Skeletal muscle tissue (tissue), 4 donors: ENCODE data around the gene RPS18. TPM values are rescaled to one million over a fixed set of nuclear protein-coding genes. Genes with fewer than 3 reads are reported as not detected.
"Not testable (repeated sequence)": the region's sequence is repeated elsewhere in the genome, so short reads cannot be mapped to it uniquely, and the experiment has no call there.

Source experiments
- H3K27ac ChIP-seq: one replicate; pipeline ENCODE4 v1.7.0; 2013; ENCODE audit warnings: mild to moderate bottlenecking, low read depth, low read length, inconsistent platforms
- H3K27me3 ChIP-seq, 3 donors: one replicate each; pipeline ENCODE4 v1.7.0; 2013; ENCODE audit warnings: low read length in 3 of 3; ENCODE audit not compliant: control insufficient read depth in 3 of 3, insufficient read depth in 3 of 3
- H3K36me3 ChIP-seq, 3 donors: one replicate each; pipeline ENCODE4 v1.7.0; 2013; ENCODE audit warnings: low read length in 3 of 3; ENCODE audit not compliant: control insufficient read depth in 3 of 3, insufficient read depth in 3 of 3
- H3K4me1 ChIP-seq, 3 donors: one replicate each; pipeline ENCODE4 v1.7.0; 2013; ENCODE audit warnings: low read length in 3 of 3, mild to moderate bottlenecking in 3 of 3; ENCODE audit not compliant: control insufficient read depth in 3 of 3, insufficient read depth in 3 of 3
- H3K4me3 ChIP-seq, 3 donors: one replicate each; pipeline ENCODE4 v1.7.0; 2013; ENCODE audit warnings: low read length in 3 of 3
- H3K9ac ChIP-seq, 3 donors: one replicate each; pipeline ENCODE4 v1.7.0; 2013; ENCODE audit warnings: low read length in 3 of 3, mild to moderate bottlenecking in 3 of 3, moderate library complexity in 2 of 3, low read depth in 1 of 3
- H3K9me3 ChIP-seq, 3 donors: one replicate each; pipeline ENCODE4 v1.7.0; 2013; ENCODE audit warnings: low read length in 3 of 3; ENCODE audit not compliant: control insufficient read depth in 3 of 3
- total RNA-seq: library from RNA; depleted of rRNA; stranded (reverse); fragments of >200 nt; gene quantifications from one replicate; pipeline ENCODE4 v1.2.3, GENCODE V29; 2014
- donor health status: Osteomylitis.

Gene RPS18
- total RNA-seq, 1 donor from 2014 or later = 8,222 TPM

DNA sequence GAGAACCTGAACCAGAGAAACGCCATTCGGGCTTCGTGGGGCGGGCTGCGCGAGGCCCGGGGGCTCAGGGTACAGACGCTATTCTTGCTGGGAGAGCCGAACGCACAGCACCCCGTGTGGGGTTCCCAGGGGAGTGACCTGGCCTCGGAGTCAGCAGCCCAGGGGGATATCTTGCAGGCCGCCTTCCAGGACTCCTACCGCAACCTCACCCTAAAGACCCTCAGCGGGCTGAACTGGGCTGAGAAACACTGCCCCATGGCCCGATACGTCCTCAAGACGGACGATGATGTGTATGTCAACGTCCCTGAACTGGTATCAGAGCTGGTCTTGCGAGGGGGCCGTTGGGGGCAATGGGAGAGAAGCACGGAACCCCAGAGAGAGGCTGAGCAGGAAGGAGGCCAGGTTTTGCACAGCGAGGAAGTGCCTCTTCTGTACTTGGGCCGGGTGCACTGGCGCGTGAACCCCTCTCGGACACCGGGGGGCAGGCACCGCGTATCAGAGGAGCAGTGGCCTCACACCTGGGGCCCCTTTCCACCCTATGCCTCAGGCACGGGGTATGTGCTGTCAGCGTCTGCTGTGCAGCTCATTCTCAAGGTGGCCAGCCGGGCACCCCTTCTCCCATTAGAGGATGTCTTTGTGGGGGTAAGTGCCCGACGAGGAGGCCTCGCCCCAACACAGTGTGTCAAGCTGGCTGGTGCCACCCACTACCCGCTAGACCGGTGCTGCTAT, 6.0 kb downstream of the RPS18 start:
- peaks cover 47 to 55% (median 54%) of the 10 kb centered on the region in 3 donors for H3K36me3 ChIP-seq
- H3K4me3 ChIP-seq = peak overlapping the region; percentile 71 to 77 (median 76)
- H3K4me1 ChIP-seq = peaks cover 54 to 73% (median 61%) of the 10 kb centered on the region in 3 donors
- peak overlapping the region; percentile 65 to 83 (median 65) for H3K9ac ChIP-seq
- H3K27ac ChIP-seq = peak overlapping the region; percentile 60
- H3K9me3 ChIP-seq = no peaks in the 10 kb centered on the region
- no peaks in the 10 kb centered on the region for H3K27me3 ChIP-seq

- Histone ChIP-seq H3K4me3 (no peak overlapping the region), H3K9ac (peak overlapping the region in 2 of 3 donors; percentile 33 to 54), H3K36me3 (peaks cover 48 to 50% (median 49%) of the 10 kb centered on the region in 3 donors), H3K27me3 (no peaks in the 10 kb centered on the region), H3K27ac (no peak overlapping the region), H3K9me3 (no peaks in the 10 kb centered on the region), H3K4me1 (peaks cover 49 to 68% (median 56%) of the 10 kb centered on the region in 3 donors)
Measured at GRCh38 chr6:33278392-33278741, 6.5 kb downstream of the RPS18 start.

DNA sequence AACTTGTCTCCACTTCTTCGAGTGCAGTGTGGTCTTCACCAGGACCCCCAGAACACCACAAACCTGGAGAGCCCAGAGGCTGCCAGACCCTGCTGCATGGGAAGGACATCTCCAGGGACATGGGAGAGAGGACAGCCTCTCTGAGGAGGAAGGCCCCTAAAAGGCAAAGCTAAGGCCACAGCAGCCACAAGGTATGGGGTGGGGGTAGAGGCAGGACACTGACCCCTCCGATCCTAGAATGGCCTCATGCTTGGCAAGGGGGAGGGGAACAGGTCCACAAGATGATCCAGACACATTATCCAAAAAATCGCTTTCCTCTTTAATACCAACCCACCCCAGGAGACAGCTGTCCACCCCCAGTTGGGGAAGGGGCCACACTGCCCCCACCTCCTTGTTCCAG, 6.9 kb downstream of the RPS18 start:
- Histone ChIP-seq H3K9me3 (no peaks in the 10 kb centered on the region), H3K4me3 (peak overlapping the region in 1 of 3 donors; percentile 14), H3K27ac (no peak overlapping the region), H3K9ac (peak overlapping the region in 1 of 3 donors; percentile 54), H3K36me3 (peaks cover 50 to 52% (median 50%) of the 10 kb centered on the region in 3 donors), H3K27me3 (no peaks in the 10 kb centered on the region), H3K4me1 (peaks cover 45 to 64% (median 52%) of the 10 kb centered on the region in 3 donors)

GRCh38 chr6:33279257-33279695, 7.4 kb downstream of the RPS18 start:
- H3K9ac ChIP-seq = peak overlapping the region in 2 of 3 donors; percentile 33 to 54
- no peak overlapping the region for H3K4me3 ChIP-seq
- no peaks in the 10 kb centered on the region for H3K9me3 ChIP-seq
- no peaks in the 10 kb centered on the region for H3K27me3 ChIP-seq
- H3K27ac ChIP-seq = no peak overlapping the region
- H3K36me3 ChIP-seq = peaks cover 47 to 50% (median 50%) of the 10 kb centered on the region in 3 donors
- H3K4me1 ChIP-seq = peaks cover 41 to 59% (median 51%) of the 10 kb centered on the region in 3 donors

DNA sequence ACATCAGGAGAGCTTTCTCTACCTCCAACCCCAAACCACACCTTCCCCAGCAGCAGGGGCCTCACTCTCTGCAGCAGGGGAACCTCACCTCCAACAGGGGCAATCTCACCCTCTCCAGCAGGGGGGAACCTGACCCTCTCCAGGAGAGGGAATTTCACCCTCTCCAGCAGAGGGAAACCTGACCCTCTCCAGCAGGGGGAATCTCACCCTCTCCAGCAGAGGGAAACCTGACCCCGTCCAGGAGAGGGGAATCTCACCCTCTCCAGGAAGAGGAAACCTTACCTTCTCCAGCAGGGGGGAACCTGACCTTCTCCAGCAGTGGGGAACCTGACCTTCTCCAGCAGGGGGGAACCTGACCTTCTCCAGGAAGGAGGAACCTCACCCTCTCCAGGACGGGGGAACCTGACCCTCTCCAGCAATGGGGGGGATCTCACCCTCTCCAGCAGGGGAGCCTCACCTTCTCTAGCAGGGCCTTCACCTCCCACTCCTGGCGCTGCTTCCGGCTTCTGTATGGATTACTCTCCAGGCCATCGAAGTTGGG, 8.2 kb downstream of the RPS18 start:
- no peaks in the 10 kb centered on the region for H3K9me3 ChIP-seq
- H3K27ac ChIP-seq = no peak overlapping the region
- H3K4me3 ChIP-seq = no peak overlapping the region
- peaks cover 34 to 51% (median 47%) of the 10 kb centered on the region in 3 donors for H3K4me1 ChIP-seq
- H3K9ac ChIP-seq = peak overlapping the region in 1 of 3 donors; percentile 54
- H3K27me3 ChIP-seq = no peaks in the 10 kb centered on the region
- H3K36me3 ChIP-seq = peaks cover 46 to 49% (median 47%) of the 10 kb centered on the region in 3 donors

DNA sequence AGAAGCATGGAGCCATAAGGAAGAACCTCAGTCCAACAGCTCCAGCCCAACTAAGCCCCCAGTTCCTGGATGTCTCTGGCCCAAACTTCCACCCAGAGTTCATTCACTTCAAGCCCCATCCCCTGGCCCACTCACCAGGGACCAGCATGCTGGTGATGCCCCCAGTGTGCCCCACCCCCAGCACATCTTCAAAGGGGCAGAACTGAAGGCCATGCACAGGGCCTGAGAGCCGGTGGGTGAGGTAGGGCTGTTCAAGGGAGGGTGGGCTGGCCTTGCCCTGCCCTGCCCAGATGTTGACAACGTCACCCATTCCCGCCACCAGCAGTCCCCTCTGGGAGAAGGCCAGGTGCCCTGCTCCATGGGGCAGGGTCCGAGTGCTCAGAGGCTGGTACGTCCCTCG, 8.7 kb downstream of the RPS18 start:
- Histone ChIP-seq H3K27ac (no peak overlapping the region), H3K9ac (peak overlapping the region in 1 of 3 donors; percentile 54), H3K36me3 (peaks cover 43 to 47% (median 44%) of the 10 kb centered on the region in 3 donors), H3K27me3 (no peaks in the 10 kb centered on the region), H3K4me3 (no peak overlapping the region), H3K9me3 (no peaks in the 10 kb centered on the region), H3K4me1 (peaks cover 33 to 46% (median 45%) of the 10 kb centered on the region in 3 donors)

- not testable (repeated sequence) for H3K27me3 ChIP-seq, H3K9ac ChIP-seq, H3K4me3 ChIP-seq, H3K9me3 ChIP-seq, H3K27ac ChIP-seq
- peaks cover 40 to 52% (median 44%) of the 10 kb centered on the region in 3 donors for H3K36me3 ChIP-seq
- peaks cover 16 to 30% (median 24%) of the 10 kb centered on the region in 3 donors for H3K4me1 ChIP-seq
Measured at GRCh38 chr6:33285214-33285613, 13.3 kb downstream of the RPS18 start.

DNA sequence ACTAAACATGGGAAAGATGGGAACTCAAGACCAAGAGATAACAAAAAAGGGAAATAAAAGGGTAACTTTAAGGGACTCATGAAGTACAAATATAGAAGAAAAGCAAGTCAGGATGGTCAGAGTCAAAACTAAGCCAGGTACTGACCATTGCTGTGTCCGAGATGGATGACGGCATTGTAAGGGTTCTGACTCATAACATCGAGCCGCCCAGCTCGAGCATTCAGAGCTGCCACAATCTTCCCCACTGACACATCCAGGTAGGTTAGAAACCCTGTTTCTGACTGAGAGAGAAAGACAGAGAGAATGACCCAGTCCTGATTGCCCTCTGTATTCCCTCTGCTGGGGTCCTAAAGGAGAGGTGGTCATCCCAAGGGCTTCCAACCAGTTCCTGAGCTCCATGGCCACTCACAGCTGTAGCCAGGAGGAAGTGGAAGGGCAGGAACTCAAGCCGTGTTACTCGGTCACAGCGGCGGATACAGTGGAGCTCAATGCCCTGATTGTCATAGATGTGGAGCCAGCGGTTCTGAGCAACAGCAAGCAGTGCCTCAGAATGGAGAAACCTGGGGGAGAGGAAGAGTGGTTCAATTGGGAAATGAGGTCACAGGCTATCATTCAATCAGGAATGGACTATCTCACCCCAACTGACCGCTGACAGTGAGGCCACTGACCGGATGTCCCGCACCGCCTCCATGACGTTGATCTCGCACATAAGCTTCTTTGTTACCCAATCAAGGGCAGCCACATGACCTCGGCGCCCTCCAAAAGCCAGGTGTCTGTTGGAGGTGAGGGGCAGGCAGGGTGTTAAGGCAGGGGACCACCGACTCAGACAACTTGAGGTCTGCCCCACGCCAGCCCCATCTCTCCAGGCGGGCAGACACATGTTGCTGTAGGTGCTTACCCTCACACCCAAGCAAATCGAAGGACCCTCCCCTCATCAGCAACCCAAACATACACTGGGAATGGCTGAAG, 15.4 kb downstream of the RPS18 start:
- Histone ChIP-seq H3K4me3 (no peak overlapping the region), H3K27ac (no peak overlapping the region), H3K4me1 (peaks cover 19 to 29% (median 23%) of the 10 kb centered on the region in 3 donors), H3K36me3 (peaks cover 42 to 49% (median 48%) of the 10 kb centered on the region in 3 donors), H3K27me3 (no peaks in the 10 kb centered on the region), H3K9ac (no peak overlapping the region), H3K9me3 (no peaks in the 10 kb centered on the region)

DNA sequence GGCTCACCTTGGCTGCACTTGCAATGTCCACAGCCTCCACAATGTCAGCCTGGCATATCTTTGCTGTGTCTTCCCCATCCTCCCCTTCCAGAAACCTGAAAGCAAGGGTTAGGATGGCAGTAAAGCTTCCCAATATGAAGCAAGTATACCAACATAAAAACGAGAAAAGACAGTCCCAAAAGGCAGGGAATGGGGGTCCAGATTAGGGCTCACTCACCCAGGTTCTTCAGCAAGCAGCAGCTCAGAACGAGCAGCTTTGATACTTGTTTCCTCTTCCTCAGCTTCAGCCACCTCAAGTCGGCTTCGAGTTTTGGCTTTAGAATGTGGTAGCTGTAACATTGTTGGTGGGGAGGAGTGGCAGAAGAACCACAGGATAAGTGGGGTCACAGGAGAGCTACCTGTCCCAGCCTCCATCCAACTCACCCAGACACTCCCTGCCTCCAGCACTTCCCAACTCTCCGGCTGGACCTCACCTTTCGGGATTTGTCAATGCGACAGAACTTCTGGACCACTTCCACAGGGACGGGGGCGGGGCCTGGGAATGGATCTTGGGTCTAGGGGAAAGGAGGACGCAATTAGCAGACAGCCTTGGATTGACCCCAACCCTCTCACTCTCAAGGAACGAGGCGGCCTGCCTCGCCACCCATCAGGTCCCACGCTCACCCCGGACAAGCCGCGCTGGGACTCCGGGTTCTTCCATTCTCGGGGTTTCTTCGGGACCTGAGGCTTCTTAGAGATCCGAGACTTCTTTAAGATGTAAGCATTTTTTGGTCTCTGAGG, 16.5 kb downstream of the RPS18 start:
- H3K9me3 ChIP-seq = no peaks in the 10 kb centered on the region
- no peaks in the 10 kb centered on the region for H3K27me3 ChIP-seq
- peaks cover 50 to 54% (median 50%) of the 10 kb centered on the region in 3 donors for H3K36me3 ChIP-seq
- H3K9ac ChIP-seq = peak overlapping the region; percentile 93 to 95 (median 93)
- peak overlapping the region; percentile 80 for H3K27ac ChIP-seq
- H3K4me1 ChIP-seq = peaks cover 19 to 29% (median 23%) of the 10 kb centered on the region in 3 donors
- H3K4me3 ChIP-seq = peak overlapping the region; percentile 90 to 96 (median 95)
